Effector CD4-positive, alpha-beta T cell (primary cell): ENCODE results near the gene ANKRD40.
"Not testable (repeated sequence)": the region's sequence is repeated elsewhere in the genome, so short reads cannot be mapped to it uniquely, and the experiment has no call there.

Experiments
- DNase-seq: peaks from one replicate; pipeline ENCODE4 v3.0.0-alpha.2; 2020
- total RNA-seq: gene quantifications from one replicate; lab custom pipeline; 2026; lab: John Stamatoyannopoulos, UW

ANKRD40 gene
- total RNA-seq: 60.8 reads per million, percentile 72 among the genes with 10 or more reads in this experiment

GRCh38 chr17:50707289-50708049 is at the start of gene ANKRD40:
ANKRD40 (minus strand) TSS chr17:50707914; CDS start chr17:50707654, 260 bp downstream.
- peak; percentile 85 for DNase-seq

GRCh38 chr17:50754521-50754920 is 46.8 kb upstream of the ANKRD40 start:
- no peak for DNase-seq

GRCh38 chr17:50749245-50749644 is 41.5 kb upstream of the ANKRD40 start:
- DNase-seq: no peak

- DNase-seq: no peak
Measured at GRCh38 chr17:50745631-50746030, 37.9 kb upstream of the ANKRD40 start.

GRCh38 chr17:50739098-50739497 is 31.4 kb upstream of the ANKRD40 start:
- DNase-seq: no peak

GRCh38 chr17:50737118-50737698 is 29.5 kb upstream of the ANKRD40 start:
- no peak for DNase-seq

- no peak for DNase-seq
Measured at GRCh38 chr17:50735287-50735686, 27.6 kb upstream of the ANKRD40 start.

- DNase-seq: no peak
Measured at GRCh38 chr17:50731575-50732460, 24.1 kb upstream of the ANKRD40 start.

- DNase-seq: no peak
Measured at GRCh38 chr17:50728881-50729765, 21.4 kb upstream of the ANKRD40 start.

- no peak for DNase-seq
Measured at GRCh38 chr17:50728112-50728429, 20.4 kb upstream of the ANKRD40 start.

- DNase-seq: no peak
Measured at GRCh38 chr17:50725769-50726655, 18.3 kb upstream of the ANKRD40 start.

- not testable (repeated sequence) for DNase-seq
Measured at GRCh38 chr17:50724622-50725021, 16.9 kb upstream of the ANKRD40 start.

- no peak for DNase-seq
Measured at GRCh38 chr17:50722746-50723145, 15.0 kb upstream of the ANKRD40 start.

GRCh38 chr17:50721194-50722010 is 13.7 kb upstream of the ANKRD40 start:
- DNase-seq: peak; percentile 20

- no peak for DNase-seq
Measured at GRCh38 chr17:50719924-50720794, 12.4 kb upstream of the ANKRD40 start.

GRCh38 chr17:50719144-50719923 is 11.6 kb upstream of the ANKRD40 start, which contains the start of gene LUC7L3:
LUC7L3 (plus strand) TSS chr17:50719603; CDS start chr17:50719733, 130 bp downstream.
- DNase-seq: peak; percentile 88

- DNase-seq: no peak
Measured at GRCh38 chr17:50715471-50715870, 7.8 kb upstream of the ANKRD40 start.

GRCh38 chr17:50712641-50713040 is 4.9 kb upstream of the ANKRD40 start:
- no peak for DNase-seq
